Head of caudate nucleus (tissue), 42 donors: Measurements from ENCODE around the gene CENPQ.
A peak's percentile ranks its signal among the peaks of the same experiment; 100 is the strongest.
"Not testable (repeated sequence)": the region's sequence is repeated elsewhere in the genome, so short reads cannot be mapped to it uniquely, and the experiment has no call there.

ENCODE experiments used
- DNase-seq, 42 donors: peaks; one replicate each; pipeline versions ENCODE4 v3.0.0 to v3.0.0-alpha.2; 2020 to 2021; ENCODE audit warnings: mixed read lengths in 7 of 42
- intact Hi-C: fragments of 100-400 bp; cut with DNase I; formaldehyde crosslinking; loops from one replicate; pipeline ENCODE4 v1.15.0; 2022

CENPQ gene, protein sequence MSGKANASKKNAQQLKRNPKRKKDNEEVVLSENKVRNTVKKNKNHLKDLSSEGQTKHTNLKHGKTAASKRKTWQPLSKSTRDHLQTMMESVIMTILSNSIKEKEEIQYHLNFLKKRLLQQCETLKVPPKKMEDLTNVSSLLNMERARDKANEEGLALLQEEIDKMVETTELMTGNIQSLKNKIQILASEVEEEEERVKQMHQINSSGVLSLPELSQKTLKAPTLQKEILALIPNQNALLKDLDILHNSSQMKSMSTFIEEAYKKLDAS

DNA sequence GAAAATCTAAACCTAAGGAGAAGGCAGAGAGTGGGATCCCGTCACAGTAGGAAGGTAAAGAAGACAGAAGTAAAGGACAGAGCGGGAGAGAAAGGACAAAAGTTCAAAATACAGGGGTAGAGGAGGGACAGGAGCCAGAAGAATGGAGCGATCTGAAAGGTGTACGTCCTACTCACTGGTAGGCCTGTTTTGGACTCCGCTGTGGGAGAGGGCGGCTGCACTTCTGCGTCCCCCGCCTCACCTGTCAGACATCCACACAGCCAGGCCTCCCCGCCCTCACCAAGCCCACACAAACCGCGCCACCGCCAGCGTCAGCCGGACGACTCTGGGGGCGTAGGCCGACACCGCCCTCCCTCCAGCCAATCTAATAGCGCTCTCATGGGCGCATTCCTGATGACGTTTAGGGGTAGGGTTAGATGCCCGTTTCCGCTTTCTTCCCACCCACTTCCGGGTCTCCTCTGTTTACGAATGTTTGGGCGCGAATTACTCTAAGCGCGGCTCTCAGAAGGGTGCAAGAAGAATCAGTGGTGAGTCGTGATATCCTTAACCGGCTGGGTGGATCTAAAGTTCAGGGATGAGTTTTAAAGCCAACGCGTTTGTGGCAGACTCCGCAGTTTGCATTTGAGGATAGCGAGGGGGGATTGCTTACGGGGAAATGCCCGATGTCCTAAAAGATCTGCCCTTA lies at the start of gene CENPQ, which contains the start of gene MMUT:
TSS of gene CENPQ (plus strand) at position 444 of the 685 bp plus-strand sequence. CDS start 6,807 bp downstream, outside the sequence.
TSS of gene MMUT (minus strand) at position 327 of the 685 bp plus-strand sequence. CDS start 3,787 bp downstream, outside the sequence.
- intact Hi-C loops = no loop called here
- DNase-seq = peak; percentile 91 to 99 (median 95)

GRCh38 chr6:49415358-49415757 lies 47.8 kb upstream of the CENPQ start:
- intact Hi-C loops = no loop called here
- no peak for DNase-seq

DNA sequence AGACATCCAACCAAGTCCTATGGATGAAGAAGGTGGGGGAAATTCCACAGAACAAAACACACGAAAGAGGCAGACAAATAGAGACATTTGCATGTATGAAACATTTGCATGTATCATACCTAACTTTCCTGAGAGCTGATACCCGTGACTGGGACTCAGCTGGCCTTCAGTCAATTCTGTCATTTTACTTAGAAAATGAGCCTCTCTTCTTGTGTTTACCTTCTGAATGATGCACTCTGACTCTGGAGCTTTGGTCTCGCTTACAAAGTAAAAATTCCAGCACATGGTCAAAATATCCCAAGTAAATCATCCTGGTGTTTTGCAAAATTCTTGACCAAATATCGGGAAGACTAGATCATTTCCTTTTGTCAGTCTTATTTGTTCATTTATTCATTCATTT lies 47.0 kb upstream of the CENPQ start:
- no peak for DNase-seq
- intact Hi-C loops = no loop called here

GRCh38 chr6:49423817-49424216 lies 39.4 kb upstream of the CENPQ start:
- intact Hi-C loops = no loop called here
- DNase-seq = no peak

DNA sequence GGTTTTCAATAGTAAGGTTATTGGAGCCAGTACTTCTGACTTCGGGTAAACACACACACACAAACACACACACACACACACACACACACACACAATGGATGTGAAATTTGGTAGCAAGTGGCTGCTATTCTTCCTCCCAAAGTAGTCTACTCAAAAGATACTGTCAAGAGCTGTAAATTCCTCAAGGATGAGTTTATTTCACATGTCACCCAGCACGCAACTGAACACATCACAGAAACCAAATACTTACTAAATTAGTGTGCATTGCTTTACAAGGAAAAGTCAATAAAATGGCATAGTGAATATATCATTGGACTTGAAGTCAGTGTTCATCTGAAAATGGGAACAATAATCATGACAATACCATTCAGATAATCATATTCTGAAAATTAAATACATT lies 33.0 kb upstream of the CENPQ start:
- no peak for DNase-seq
- intact Hi-C loops = no loop called here

DNA sequence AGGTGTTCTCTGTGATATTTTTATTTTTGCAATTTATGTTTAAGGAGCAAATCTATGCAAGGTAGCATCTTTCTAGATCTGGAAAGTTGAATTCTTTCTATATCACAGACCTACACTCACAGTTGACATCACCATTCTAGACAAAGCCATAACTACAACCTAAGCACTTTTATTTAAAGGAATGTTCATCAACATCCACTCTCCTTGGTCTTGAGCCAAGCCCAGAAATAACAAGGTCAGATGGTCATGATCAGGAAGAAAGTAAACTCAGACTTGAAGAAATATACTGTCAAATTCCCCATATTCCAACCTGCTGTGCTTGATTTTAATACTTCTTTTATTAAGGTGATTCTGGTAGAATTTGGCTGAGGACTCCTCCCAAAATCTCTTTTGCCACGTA lies 32.3 kb upstream of the CENPQ start:
- intact Hi-C loops = no loop called here
- no peak for DNase-seq

DNA sequence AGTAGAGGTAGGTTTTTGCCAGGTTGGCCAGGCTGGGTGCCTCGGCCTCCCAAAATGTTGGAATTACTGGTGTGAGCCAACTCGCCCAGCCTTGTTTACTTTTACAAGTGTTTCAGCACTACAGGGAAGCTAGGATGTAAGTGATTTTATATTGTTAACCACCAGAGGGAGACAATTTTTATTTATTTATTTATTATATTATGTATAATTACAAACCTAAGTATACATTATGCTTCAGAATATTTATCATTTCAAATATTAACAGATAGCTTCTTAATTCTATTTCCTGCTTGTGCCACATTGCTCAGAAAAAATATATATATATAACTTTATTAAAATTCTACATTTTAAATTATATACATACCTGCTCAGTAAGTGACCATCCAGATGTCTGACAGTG lies 9.9 kb upstream of the CENPQ start:
- no peak for DNase-seq
- intact Hi-C loops = no loop called here

DNA sequence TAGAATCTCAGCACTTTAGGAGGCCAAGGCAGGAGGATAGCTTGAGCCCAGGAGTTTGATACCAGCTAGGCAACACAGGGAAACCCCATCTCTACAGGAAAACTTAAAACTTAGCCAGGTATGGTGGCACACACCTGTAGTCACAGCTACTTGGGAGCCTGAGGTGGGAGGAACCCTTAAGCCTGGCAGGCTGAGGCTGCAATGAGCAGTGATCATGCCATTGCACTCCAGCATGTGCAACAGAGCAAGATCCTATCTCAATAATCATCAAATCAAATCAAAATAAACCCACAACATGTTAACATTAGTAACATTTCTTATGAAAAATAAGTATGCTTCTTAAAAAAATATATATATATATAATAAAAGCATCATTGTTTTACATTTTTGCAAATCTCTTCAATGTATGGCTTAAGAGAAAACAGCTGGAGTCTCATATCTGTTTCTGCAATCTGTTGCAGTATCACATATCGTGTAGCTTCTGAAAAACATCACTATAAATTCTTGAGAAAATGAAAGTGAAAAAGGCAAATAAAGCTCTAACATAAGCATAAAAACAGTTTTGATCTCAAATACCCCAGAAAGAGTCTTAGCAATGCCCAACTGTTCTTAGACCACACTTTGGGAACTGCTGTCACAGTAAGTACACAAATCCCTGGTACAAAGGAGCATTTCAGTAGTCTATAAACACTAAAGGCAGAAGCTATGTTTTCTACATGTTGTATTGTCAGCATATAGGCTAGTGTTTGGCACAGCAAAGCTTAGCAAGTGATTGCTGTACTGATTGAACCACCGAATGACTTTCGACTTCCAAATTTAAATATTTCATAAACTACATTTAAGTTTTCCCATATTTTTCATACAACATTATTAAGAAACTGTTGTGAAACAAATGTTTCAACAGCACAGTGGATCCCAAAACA lies 8.1 kb upstream of the CENPQ start:
- DNase-seq = no peak
- intact Hi-C loops = no loop called here

DNA sequence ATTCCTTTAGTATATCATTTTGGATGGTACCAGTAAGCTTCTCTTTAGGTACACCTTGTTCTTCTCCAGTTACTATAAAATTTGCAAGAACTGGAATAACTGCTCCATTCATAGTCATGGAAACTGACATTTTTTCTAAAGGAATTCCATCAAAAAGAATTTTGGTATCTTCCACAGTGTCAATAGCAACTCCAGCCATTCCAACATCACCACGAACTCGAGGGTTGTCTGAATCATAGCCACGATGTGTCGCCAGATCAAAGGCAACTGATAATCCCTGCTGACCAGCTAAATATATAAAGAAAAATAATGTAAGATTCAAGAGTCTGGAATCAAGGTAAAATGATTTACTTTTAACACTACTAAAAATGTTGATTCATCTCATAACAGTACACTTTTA lies 5.4 kb upstream of the CENPQ start:
- DNase-seq = no peak
- intact Hi-C loops = no loop called here

DNA sequence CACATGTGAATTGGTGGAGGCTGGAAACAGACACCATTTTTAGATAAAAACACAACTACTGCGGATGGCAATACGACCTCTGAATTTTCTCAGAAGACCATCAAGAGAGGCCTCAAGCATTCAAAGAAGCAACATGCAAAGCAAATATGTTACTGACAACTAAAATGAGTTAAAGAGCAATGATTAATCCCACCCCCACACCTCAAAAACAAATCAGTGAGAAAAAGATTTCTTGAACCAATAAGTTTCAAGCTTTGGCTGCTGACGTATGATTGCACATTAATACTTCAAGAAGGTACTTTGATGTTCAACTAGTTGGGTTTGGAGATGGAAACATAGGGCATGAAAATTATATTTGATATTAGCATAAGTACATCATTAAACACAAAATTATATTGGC lies 1.1 kb upstream of the CENPQ start:
- no peak for DNase-seq
- intact Hi-C loops = no loop called here

GRCh38 chr6:49462599-49462926 lies 607 bp upstream of the CENPQ start:
- intact Hi-C loops = no loop called here

GRCh38 chr6:49463612-49463967 lies 420 bp downstream of the CENPQ start:
- no peak for DNase-seq
- intact Hi-C loops = no loop called here

More at GRCh38 chr6:49462599-49462926, 607 bp upstream of the CENPQ start:
- no peak for DNase-seq

DNA sequence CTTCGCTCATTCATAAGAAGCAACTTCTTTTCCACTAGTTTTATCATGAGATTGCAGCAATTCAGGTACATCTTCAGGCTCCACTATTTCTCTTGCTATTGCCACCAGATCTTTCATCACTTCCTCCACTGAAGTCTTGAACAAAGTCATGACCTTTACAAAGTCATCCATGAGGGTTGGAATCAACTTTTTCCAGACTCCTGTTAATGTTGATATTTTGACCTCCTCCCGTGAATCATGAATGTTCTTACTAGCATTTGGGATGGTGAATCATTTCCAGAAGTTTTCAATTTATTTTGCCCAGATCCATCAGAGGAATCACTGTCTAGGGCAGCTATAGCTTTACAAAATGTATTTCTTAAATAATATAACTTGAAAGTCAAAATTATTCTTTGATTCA lies 1.5 kb downstream of the CENPQ start:
- intact Hi-C loops = no loop called here
- no peak for DNase-seq

DNA sequence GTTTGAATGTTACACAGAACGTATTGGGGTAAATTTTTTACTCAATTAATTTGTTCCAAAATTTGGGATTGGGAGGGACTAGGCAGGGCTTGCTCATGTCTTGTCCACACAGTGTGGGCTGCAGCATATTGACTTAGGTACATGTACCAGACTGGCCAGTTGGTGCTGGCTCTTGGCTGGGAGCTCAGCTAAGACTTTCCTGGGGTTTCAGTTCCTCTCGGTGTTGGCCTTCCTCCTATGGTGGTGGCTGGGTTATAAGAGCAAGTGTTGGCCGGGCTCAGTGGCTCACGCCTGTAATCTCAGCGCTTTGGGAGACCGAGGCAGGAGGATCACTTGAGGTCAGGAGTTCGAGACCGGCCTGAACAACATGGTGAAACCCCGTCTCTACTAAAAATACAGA lies 4.9 kb downstream of the CENPQ start:
- DNase-seq = no peak
- intact Hi-C loops = no loop called here

GRCh38 chr6:49476564-49476963 lies 13.4 kb downstream of the CENPQ start:
- intact Hi-C loops, DNase-seq: not testable (repeated sequence)

DNA sequence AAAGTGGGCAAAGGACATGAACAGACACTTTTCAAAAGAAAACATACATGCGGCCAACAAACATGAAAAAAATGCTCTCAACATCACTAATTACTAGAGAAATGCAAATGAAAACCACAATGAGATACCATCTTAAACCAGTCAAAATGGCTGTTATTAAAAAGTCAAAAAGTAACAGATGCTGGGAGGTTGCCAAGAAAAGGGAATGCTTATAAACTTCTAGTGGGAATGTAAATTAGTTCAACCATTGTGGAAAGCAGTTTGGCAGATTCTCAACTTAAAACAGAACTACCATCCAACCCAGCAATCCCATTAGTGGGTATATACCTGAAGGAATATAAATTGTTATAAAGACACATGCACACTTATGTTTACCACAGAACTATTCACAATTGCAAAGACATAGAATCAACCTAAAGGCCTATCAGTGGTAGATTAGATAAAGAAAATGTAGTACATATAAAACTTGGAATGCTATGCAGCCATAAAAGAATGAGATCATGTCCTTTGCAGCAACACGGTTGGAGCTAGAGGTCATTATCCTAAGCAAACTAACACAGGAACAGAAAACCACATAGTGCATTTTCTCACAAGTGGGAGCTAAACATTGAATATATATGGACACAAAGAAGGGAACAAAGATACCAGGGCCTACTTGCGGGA lies 16.3 kb downstream of the CENPQ start:
- no peak for DNase-seq
- intact Hi-C loops = no loop called here

DNA sequence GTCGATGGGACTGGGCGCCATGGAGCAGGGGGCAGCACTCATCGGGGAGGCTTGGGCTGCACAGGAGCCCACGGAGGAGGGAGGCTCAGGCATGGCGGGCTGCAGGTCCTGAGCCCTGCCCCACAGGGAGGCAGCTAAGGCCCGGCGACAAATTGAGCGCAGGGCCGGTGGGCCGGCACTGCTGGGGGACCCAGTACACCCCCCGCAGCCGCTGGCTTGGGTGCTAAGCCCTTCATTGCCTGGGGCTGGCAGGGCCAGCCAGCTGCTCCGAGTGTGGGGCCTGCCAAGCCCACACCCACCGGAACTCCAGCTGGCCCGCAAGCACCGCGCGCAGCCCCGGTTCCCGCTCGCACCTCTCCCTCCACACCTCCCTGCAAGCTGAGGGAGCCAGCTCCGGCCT lies 18.7 kb downstream of the CENPQ start:
- intact Hi-C loops, DNase-seq: not testable (repeated sequence)

DNA sequence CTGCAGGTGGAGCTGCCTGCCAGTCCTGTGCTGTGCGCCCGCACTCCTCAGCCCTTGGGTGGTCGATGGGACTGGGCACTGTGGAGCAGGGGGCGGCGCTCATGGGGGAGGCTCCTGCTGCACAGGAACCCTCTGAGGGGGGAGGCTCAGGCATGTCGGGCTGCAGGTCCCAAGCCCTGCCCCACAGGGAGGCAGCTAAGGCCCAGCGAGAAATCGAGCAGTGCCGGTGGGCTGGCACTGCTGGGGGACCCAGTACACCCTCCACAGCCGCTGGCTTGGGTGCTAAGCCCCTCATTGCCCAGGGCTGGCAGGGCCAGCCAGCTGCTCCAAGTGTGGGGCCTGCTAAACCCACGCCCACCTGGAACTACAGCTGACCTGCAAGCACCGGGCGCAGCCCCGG lies 20.2 kb downstream of the CENPQ start:
- DNase-seq, intact Hi-C loops: not testable (repeated sequence)

GRCh38 chr6:49490633-49491032 lies 27.5 kb downstream of the CENPQ start:
- intact Hi-C loops = no loop called here
- no peak for DNase-seq

- DNase-seq = no peak
- intact Hi-C loops = no loop called here
These were observed 34.1 kb downstream of the CENPQ start for GRCh38 chr6:49497304-49497703.
